D721Med (cell line): ENCODE data around the gene METTL16.

Experiments
- DNase-seq: peaks from one replicate; pipeline ENCODE4 v3.0.0; 2011; ENCODE audit warnings: low spot score; ENCODE audit not compliant: insufficient read length
- FAIRE-seq: peaks from 2 replicates; lab custom pipeline; 2011; peaks lifted over from hg19 to GRCh38; lab: Jason Lieb, UNC
- CTCF ChIP-seq: IDR thresholded peaks from 2 replicates; pipeline ENCODE4 v1.5.1; 2012; ENCODE audit warnings: mild to moderate bottlenecking, control low read depth; ENCODE audit not compliant: insufficient read depth; ENCODE audit errors: missing control alignments

The METTL16 gene

GRCh38 chr17:2370211-2370589 is 141.5 kb downstream of the METTL16 start:
- no peak for TF ChIP-seq CTCF
- no peak for FAIRE-seq

DNA sequence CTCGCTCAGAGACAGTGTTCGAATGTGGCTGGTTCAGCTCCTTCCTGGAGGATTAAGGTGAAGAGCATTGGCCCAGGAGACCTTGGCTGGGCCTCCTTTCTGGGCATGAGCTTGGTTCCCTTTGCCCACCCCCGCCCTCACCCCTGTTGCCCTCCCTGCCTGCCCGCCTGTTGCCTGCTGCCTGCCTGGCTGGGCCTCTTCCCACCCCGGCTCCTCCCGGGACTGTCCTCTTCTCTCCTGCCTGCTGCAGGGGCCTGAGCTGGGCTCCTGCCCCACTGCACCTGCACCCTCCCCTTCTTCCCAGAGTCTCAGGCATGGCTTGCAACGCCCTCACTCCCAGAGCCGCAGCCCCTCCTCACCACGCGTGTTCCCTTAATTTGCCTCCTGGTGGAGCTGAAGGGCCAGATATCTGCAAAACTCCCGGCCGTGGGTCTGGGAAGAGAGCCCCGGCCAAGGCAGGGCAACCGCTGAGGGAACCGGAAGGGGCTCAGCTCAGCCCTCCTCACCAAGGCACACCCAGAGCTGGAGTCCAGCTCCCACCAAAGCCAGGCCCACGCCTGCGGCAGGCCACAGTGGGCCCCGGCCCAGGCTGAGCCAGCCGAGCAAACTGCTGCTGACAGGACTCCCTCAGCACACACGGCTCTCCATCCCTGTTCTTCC is 142.0 kb downstream of the METTL16 start:
- FAIRE-seq (no peak), DNase-seq (no peak)
- TF ChIP-seq CTCF = no peak

More at GRCh38 chr17:2370211-2370589, 141.5 kb downstream of the METTL16 start:
- DNase-seq = no peak

GRCh38 chr17:2369039-2369438 is 142.6 kb downstream of the METTL16 start:
- FAIRE-seq (no peak), DNase-seq (no peak)
- no peak for TF ChIP-seq CTCF

DNA sequence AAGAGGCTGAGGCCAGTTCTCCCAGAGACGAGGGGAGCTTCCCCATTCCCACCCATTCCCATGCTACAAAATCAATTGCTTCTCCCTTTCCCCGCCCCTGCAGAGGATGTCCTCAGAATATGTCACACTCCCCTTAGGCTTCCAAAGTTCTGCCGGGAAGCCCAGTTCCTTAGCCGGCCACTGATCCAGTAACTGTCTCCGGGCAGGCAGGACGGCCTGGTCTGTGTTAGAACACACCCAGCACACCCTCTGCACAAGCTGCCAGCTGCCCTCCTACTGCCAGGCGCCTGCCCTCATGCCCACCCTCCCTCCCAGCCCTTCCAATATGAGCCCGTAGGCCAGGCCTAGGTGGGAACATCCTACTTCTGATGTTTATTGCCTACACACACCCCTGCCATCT is 143.3 kb downstream of the METTL16 start:
- DNase-seq (no peak), FAIRE-seq (no peak)
- no peak for TF ChIP-seq CTCF

DNA sequence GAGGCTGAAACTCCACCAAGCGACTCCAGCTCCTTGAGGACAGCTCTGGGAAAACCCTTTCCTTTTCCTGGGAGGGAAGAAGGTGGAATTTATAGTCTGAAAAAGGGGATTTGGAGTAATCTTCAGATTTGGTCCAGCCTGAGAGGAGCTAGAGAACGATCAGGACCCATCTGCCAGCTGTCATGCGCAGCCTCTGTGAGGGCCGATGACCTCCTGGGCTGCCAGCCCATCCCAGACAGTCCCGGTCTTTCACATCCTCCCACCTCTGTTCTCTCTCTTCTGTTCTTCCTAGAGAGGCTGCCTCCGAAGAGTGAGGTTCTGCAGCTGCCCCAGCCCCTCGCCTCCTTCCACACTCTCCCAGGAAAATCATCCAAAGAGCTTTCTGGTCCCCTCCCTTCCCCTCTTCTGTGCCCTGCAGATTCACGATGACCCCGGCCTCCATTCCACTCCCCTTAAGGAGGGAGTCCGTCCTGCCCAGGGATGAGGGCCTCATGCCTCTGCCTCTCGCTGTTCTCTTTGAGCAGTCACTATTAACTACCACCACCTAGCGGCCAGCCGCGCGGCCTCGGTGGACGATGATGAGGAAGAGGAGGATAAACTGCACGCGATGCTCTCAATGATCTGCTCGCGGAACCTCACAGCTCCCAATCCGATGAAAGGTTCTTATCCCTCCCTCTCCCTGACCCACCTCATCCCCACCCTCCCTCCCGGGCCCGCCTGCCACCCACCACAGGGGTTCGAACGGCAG is 144.8 kb downstream of the METTL16 start:
- DNase-seq (no peak), FAIRE-seq (no peak)

More for the DNA sequence above, 144.8 kb downstream of the METTL16 start:
- TF ChIP-seq CTCF = no peak
